ENCODE measurements around the gene CCDC126. TPM values are rescaled to one million over a fixed set of nuclear protein-coding genes. Genes with fewer than 3 reads are reported as not detected.

CCDC126 gene
- total and polyA plus RNA-seq, 9 of the 15 experiments (the other 6 are each of a cell fraction or from before 2014, with no cell fraction given), result 3.0 to 16.2 (median 5.2) TPM

DNA sequence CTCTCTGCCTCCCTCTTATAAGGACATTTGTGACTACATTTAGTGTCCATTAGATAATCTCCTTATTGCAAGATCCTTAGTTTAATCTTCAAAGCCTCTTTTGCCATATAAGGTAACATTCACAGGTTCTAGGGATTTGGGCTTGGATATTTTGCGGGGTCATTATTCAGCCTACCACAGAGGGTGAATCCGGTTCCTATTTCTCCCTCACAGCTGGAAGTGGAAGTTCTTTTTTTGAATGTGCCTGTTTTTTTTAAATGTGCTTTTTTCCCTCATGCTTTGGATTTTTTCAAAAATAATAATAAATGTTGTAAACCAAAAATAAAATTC, 65.8 kb downstream of the CCDC126 start (continued):
- TF ChIP-seq, protein P1, sequence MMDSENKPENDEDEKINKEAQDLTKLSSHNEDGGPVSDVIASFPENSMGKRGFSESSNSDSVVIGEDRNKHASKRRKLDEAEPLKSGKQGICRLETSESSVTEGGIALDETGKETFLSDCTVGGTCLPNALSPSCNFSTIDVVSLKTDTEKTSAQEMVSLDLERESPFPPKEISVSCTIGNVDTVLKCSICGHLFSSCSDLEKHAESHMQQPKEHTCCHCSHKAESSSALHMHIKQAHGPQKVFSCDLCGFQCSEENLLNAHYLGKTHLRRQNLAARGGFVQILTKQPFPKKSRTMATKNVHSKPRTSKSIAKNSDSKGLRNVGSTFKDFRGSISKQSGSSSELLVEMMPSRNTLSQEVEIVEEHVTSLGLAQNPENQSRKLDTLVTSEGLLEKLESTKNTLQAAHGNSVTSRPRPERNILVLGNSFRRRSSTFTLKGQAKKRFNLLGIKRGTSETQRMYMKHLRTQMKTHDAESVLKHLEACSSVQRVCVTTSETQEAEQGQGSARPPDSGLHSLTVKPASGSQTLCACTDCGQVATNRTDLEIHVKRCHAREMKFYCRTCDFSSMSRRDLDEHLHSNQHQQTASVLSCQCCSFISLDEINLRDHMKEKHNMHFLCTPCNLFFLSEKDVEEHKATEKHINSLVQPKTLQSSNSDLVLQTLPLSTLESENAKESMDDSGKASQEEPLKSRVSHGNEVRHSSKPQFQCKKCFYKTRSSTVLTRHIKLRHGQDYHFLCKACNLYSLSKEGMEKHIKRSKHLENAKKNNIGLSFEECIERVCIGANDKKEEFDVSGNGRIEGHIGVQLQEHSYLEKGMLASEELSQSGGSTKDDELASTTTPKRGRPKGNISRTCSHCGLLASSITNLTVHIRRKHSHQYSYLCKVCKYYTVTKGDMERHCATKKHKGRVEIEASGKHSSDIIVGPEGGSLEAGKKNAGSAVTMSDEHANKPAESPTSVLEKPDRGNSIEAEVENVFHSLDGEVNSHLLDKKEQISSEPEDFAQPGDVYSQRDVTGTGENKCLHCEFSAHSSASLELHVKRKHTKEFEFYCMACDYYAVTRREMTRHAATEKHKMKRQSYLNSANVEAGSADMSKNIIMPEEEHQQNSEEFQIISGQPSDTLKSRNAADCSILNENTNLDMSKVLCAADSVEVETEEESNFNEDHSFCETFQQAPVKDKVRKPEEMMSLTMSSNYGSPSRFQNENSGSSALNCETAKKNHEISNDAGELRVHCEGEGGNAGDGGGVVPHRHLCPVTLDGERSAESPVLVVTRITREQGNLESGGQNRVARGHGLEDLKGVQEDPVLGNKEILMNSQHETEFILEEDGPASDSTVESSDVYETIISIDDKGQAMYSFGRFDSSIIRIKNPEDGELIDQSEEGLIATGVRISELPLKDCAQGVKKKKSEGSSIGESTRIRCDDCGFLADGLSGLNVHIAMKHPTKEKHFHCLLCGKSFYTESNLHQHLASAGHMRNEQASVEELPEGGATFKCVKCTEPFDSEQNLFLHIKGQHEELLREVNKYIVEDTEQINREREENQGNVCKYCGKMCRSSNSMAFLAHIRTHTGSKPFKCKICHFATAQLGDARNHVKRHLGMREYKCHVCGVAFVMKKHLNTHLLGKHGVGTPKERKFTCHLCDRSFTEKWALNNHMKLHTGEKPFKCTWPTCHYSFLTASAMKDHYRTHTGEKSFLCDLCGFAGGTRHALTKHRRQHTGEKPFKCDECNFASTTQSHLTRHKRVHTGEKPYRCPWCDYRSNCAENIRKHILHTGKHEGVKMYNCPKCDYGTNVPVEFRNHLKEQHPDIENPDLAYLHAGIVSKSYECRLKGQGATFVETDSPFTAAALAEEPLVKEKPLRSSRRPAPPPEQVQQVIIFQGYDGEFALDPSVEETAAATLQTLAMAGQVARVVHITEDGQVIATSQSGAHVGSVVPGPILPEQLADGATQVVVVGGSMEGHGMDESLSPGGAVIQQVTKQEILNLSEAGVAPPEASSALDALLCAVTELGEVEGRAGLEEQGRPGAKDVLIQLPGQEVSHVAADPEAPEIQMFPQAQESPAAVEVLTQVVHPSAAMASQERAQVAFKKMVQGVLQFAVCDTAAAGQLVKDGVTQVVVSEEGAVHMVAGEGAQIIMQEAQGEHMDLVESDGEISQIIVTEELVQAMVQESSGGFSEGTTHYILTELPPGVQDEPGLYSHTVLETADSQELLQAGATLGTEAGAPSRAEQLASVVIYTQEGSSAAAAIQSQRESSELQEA (IDR thresholded peaks at IDR 0.05; ENCODE audit: low read depth), result no peak
- TF ChIP-seq ZNF263 (CRISPR knock-in tag; IDR thresholded peaks at IDR 0.05; ENCODE audit: borderline replicate concordance), result no peak

DNA sequence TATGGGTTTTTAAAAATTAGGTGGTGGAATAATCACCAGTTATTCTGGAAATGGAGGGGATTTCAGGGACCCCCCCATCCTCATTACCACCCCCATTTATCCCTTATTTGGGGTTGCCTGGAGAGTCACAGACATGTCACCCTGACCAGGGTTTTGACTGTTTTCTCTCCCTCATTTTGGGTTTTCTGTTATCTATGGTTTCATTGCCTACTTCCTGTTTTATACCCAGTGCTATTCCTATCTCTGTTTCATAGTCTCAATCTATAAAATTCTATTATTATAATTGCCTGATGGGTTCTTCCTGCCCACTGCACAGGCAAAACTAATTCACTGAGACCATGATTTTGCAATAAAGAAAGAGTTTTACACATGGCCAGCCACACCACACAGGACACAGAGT, 66.9 kb downstream of the CCDC126 start:
- no peaks in the 10 kb centered on the region for H3K79me2 ChIP-seq (ENCODE audit: control insufficient read depth, insufficient read depth, low read length)
- no peaks in the 10 kb centered on the region for H3K4me1 ChIP-seq (replicated peaks in 1 of 2; ENCODE audit: control insufficient read depth in 2 of 2, insufficient read depth in 2 of 2, low read length in 2 of 2)
- ChIA-PET CTCF (ENCODE audit: low intra/inter-chr PET ratio) (interaction anchor here (0.6 kb wide), 1 partner anchor 347 kb away, joined by 4 read pairs; no protein-coding TSS in a partner anchor), POLR2A (no interaction called here)
- no TSS peak for BruUV-seq (replicated peaks)
- H3K9ac ChIP-seq (ENCODE audit: insufficient read depth in 1 of 2, low read depth in 2 of 2, low read length in 2 of 2), result no peak overlapping the region
- FAIRE-seq (no peak), ATAC-seq (no peak), DNase-seq (ENCODE audit: extremely low read depth in 1 of 4, low spot score in 3 of 4) (no peak)
- no peaks in the 10 kb centered on the region for H3K9me1 ChIP-seq (ENCODE audit: control insufficient read depth, insufficient read depth, low read length)
- H3K27me3 ChIP-seq (ENCODE audit: control insufficient read depth in 2 of 2, insufficient read depth in 2 of 2, low read length in 2 of 2), result no peaks in the 10 kb centered on the region; a peak in 2 of 5 replicates
- no peak for TF ChIP-seq RNF2 (IDR thresholded peaks at IDR 0.05)
- TF ChIP-seq ZFP1 (CRISPR knock-in tag; IDR thresholded peaks at IDR 0.05), result peak; percentile 94
- in situ Hi-C loops (cut with MboI), result no loop called here
- H2AFZ ChIP-seq (ENCODE audit: low read depth, low read length), result no peak overlapping the region
- H3K27ac ChIP-seq (ENCODE audit: extremely low read depth, low read depth, low read length), result no peak overlapping the region
- H3K4me3 ChIP-seq, result no peak overlapping the region
- H3K9me3 ChIP-seq (replicated peaks; ENCODE audit: control insufficient read depth, insufficient read depth, low read depth, low read length), result no peaks in the 10 kb centered on the region
- no peak overlapping the region for H3K4me2 ChIP-seq (ENCODE audit: insufficient read depth, low read length)
- intact Hi-C loops (cut with micrococcal nuclease), result no loop called here
- no peaks in the 10 kb centered on the region for H3K36me3 ChIP-seq (ENCODE audit: control insufficient read depth, insufficient read depth, low read length)
- H4K20me1 ChIP-seq (replicated peaks; ENCODE audit: control insufficient read depth, insufficient read depth, low read length), result no peaks in the 10 kb centered on the region
